GM23338 (cell line): ENCODE data around the gene ZNF429. TPM values are rescaled to one million over a fixed set of nuclear protein-coding genes. Genes with fewer than 3 reads are reported as not detected.

Experiments
- ATAC-seq: fragments of 200-7000 bp; cut with Tn5 transposase; 3 replicates; pipeline ENCODE4 v1.9.1; 2020
- DNase-seq: peaks from one replicate; pipeline ENCODE4 v3.0.0-alpha.2; 2015; ENCODE audit warnings: low spot score
- H2AFZ ChIP-seq: fragments of 200-600 bp; sonication (generic); 2 replicates; pipeline ENCODE4 v1.8.0; 2016; ENCODE audit warnings: antibody characterized with exemption, mild to moderate bottlenecking, moderate library complexity
- H3F3A ChIP-seq: fragments of 200-600 bp; sonication (generic); replicated peaks from 2 replicates; pipeline ENCODE4 v1.8.0; 2017; ENCODE audit warnings: antibody characterized with exemption, mixed run types, low read depth
- H3K27ac ChIP-seq: fragments of 200-600 bp; sonication (generic); 2 replicates; pipeline ENCODE4 v1.6.1; 2016; ENCODE audit warnings: low read depth
- H3K27me3 ChIP-seq: fragments of 200-600 bp; sonication (generic); 2 replicates; pipeline ENCODE4 v1.8.0; 2016; ENCODE audit warnings: mild to moderate bottlenecking, mixed run types, moderate library complexity; ENCODE audit not compliant: insufficient read depth
- H3K36me3 ChIP-seq: fragments of 200-600 bp; sonication (generic); 2 replicates; pipeline ENCODE4 v1.8.0; 2016; ENCODE audit warnings: mild to moderate bottlenecking; ENCODE audit not compliant: insufficient read depth
- H3K4me1 ChIP-seq: fragments of 200-600 bp; sonication (generic); 2 replicates; pipeline ENCODE4 v1.8.0; 2016; ENCODE audit warnings: mild to moderate bottlenecking, moderate library complexity; ENCODE audit not compliant: insufficient read depth
- H3K4me2 ChIP-seq: fragments of 200-600 bp; sonication (generic); 2 replicates; pipeline ENCODE4 v1.7.1; 2017; ENCODE audit warnings: mixed run types
- H3K4me3 ChIP-seq: fragments of 200-600 bp; sonication (generic); 2 replicates; pipeline ENCODE4 v1.6.1; 2016; ENCODE audit warnings: mixed run types
- H3K79me2 ChIP-seq: fragments of 200-600 bp; sonication (generic); replicated peaks from 2 replicates; pipeline ENCODE4 v1.8.0; 2017; ENCODE audit warnings: mild to moderate bottlenecking; ENCODE audit not compliant: insufficient read depth
- H3K9me2 ChIP-seq: fragments of 200-600 bp; sonication (generic); 2 replicates; pipeline ENCODE4 v1.8.0; 2017; ENCODE audit not compliant: insufficient read depth
- H4K20me1 ChIP-seq: fragments of 200-600 bp; sonication (generic); replicated peaks from 2 replicates; pipeline ENCODE4 v1.8.0; 2017; ENCODE audit warnings: mild to moderate bottlenecking; ENCODE audit not compliant: insufficient read depth
- H3K27ac Mint-ChIP-seq: 2 replicates; pipeline ENCODE4 v1.8.0; 2020; ENCODE audit warnings: inconsistent platforms, mild to moderate bottlenecking, moderate library complexity, mixed read lengths
- H3K27me3 Mint-ChIP-seq: 3 replicates; pipeline ENCODE4 v1.8.0; 2022; ENCODE audit warnings: low read depth, mild to moderate bottlenecking, moderate library complexity, mixed read lengths, inconsistent platforms; ENCODE audit not compliant: insufficient read depth, poor library complexity
- H3K36me3 Mint-ChIP-seq: 3 replicates; pipeline ENCODE4 v1.8.0; 2021; ENCODE audit warnings: low read depth, mild to moderate bottlenecking, inconsistent platforms, moderate library complexity, mixed read lengths
- H3K4me1 Mint-ChIP-seq: 3 replicates; pipeline ENCODE4 v1.8.0; 2020; ENCODE audit warnings: mild to moderate bottlenecking, inconsistent platforms, mixed read lengths
- H3K4me3 Mint-ChIP-seq: 3 replicates; pipeline ENCODE4 v1.8.0; 2021; ENCODE audit warnings: moderate library complexity, mild to moderate bottlenecking, inconsistent platforms, mixed read lengths
- H3K9me3 Mint-ChIP-seq: 3 replicates; pipeline ENCODE4 v1.8.0; 2020; ENCODE audit warnings: moderate library complexity, mild to moderate bottlenecking, inconsistent platforms, mixed read lengths
- EZH2phosphoT487 ChIP-seq: fragments of 200-600 bp; sonication (generic); IDR thresholded peaks from one replicate; pipeline ENCODE4 v1.8.1; 2018; ENCODE audit warnings: antibody characterized with exemption; ENCODE audit not compliant: unreplicated experiment
- STAT1 ChIP-seq: IDR thresholded peaks from one replicate; pipeline ENCODE4 v1.6.1; 2016; ENCODE audit warnings: antibody characterized with exemption; ENCODE audit not compliant: unreplicated experiment
- polyA plus RNA-seq: library from polyadenylated mRNA; unstranded; fragments of >200 nt; fragmentation: Nextera tagmentation; extraction: Ambion mirVana; gene quantifications from 2 replicates; pipeline ENCODE4 v1.2.1, GENCODE V29; 2016
- total RNA-seq: library from RNA; depleted of rRNA; stranded (reverse); fragments of >200 nt; shearing (Covaris generic); gene quantifications from 2 replicates; pipeline ENCODE4 v1.2.3, GENCODE V29; 2014
- TF ChIP-seq, protein P1 (sequence below): fragments of 250-450 bp; sonication (Bioruptor Pico); IDR thresholded peaks from 2 replicates; pipeline ENCODE4 v1.5.0; 2020; ENCODE audit warnings: mild to moderate bottlenecking, moderate library complexity
- TF ChIP-seq, protein P2 (sequence below): IDR thresholded peaks from 2 replicates; pipeline ENCODE4 v1.6.1; 2016; ENCODE audit warnings: antibody characterized with exemption
- TF ChIP-seq, protein P3 (sequence below): IDR thresholded peaks from one replicate; pipeline ENCODE4 v1.6.1; 2018; ENCODE audit warnings: antibody characterized with exemption; ENCODE audit not compliant: unreplicated experiment

ZNF429 gene
- total and polyA plus RNA-seq, 2 experiments from 2014 or later: 13.4 to 18.9 TPM

DNA sequence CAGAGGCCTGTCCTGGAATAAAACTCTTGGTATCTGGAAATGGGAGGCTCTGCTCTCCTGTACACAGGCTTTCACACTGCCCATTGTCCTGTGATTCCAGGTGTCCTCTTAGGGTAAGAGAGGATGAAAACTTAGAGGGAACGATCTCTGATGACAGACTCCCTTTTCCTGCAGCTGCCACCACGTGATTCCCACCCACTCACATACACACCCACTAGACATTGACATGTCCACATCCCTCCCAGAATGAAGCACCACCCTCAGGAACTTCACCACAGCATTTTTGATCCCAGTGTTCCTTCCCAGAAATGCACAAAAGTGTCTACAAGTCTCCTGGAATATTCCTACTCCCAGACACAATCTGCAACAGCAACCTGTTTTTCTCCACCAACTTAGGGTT is 8.2 kb downstream of the ZNF429 start (continued):
- TF ChIP-seq, protein P1, sequence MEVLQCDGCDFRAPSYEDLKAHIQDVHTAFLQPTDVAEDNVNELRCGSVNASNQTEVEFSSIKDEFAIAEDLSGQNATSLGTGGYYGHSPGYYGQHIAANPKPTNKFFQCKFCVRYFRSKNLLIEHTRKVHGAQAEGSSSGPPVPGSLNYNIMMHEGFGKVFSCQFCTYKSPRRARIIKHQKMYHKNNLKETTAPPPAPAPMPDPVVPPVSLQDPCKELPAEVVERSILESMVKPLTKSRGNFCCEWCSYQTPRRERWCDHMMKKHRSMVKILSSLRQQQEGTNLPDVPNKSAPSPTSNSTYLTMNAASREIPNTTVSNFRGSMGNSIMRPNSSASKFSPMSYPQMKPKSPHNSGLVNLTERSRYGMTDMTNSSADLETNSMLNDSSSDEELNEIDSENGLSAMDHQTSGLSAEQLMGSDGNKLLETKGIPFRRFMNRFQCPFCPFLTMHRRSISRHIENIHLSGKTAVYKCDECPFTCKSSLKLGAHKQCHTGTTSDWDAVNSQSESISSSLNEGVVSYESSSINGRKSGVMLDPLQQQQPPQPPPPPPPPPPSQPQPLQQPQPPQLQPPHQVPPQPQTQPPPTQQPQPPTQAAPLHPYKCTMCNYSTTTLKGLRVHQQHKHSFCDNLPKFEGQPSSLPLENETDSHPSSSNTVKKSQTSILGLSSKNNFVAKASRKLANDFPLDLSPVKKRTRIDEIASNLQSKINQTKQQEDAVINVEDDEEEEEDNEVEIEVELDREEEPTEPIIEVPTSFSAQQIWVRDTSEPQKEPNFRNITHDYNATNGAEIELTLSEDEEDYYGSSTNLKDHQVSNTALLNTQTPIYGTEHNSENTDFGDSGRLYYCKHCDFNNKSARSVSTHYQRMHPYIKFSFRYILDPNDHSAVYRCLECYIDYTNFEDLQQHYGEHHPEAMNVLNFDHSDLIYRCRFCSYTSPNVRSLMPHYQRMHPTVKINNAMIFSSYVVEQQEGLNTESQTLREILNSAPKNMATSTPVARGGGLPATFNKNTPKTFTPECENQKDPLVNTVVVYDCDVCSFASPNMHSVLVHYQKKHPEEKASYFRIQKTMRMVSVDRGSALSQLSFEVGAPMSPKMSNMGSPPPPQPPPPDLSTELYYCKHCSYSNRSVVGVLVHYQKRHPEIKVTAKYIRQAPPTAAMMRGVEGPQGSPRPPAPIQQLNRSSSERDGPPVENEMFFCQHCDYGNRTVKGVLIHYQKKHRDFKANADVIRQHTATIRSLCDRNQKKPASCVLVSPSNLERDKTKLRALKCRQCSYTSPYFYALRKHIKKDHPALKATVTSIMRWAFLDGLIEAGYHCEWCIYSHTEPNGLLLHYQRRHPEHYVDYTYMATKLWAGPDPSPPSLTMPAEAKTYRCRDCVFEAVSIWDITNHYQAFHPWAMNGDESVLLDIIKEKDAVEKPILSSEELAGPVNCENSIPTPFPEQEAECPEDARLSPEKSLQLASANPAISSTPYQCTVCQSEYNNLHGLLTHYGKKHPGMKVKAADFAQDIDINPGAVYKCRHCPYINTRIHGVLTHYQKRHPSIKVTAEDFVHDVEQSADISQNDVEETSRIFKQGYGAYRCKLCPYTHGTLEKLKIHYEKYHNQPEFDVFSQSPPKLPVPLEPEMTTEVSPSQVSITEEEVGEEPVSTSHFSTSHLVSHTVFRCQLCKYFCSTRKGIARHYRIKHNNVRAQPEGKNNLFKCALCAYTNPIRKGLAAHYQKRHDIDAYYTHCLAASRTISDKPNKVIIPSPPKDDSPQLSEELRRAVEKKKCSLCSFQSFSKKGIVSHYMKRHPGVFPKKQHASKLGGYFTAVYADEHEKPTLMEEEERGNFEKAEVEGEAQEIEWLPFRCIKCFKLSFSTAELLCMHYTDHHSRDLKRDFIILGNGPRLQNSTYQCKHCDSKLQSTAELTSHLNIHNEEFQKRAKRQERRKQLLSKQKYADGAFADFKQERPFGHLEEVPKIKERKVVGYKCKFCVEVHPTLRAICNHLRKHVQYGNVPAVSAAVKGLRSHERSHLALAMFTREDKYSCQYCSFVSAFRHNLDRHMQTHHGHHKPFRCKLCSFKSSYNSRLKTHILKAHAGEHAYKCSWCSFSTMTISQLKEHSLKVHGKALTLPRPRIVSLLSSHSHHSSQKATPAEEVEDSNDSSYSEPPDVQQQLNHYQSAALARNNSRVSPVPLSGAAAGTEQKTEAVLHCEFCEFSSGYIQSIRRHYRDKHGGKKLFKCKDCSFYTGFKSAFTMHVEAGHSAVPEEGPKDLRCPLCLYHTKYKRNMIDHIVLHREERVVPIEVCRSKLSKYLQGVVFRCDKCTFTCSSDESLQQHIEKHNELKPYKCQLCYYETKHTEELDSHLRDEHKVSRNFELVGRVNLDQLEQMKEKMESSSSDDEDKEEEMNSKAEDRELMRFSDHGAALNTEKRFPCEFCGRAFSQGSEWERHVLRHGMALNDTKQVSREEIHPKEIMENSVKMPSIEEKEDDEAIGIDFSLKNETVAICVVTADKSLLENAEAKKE: no peak
- TF ChIP-seq EZH2phosphoT487: no peak
- TF ChIP-seq, protein P2, sequence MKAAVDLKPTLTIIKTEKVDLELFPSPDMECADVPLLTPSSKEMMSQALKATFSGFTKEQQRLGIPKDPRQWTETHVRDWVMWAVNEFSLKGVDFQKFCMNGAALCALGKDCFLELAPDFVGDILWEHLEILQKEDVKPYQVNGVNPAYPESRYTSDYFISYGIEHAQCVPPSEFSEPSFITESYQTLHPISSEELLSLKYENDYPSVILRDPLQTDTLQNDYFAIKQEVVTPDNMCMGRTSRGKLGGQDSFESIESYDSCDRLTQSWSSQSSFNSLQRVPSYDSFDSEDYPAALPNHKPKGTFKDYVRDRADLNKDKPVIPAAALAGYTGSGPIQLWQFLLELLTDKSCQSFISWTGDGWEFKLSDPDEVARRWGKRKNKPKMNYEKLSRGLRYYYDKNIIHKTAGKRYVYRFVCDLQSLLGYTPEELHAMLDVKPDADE: no peak

DNA sequence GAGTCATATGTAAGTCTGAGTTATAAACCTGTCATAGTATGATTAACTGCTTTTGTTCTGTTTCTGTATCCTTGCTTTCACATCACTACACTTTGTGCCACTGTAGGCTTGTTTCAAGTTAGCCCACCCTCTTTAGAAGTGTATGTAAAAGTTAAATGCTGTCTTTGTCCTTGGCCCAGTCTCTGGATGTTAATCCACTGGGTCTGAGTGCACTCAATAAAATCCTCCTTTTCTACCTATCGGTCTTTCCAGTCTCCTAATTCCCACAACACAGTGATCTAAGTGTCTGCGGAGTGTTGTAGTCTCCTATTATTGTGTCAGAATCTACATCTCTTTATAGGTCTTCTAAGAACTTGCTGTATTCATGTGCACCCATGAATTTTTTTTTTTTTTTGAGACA is 14.1 kb downstream of the ZNF429 start:
- Histone ChIP-seq H2AFZ (no peak overlapping the region), H3F3A (no peaks in the 10 kb centered on the region), H3K9me2 (no peaks in the 10 kb centered on the region), H3K36me3 (peaks cover 31% of the 10 kb centered on the region), H3K79me2 (peaks cover 46% of the 10 kb centered on the region), H3K27ac (no peak overlapping the region), H3K4me3 (no peak overlapping the region), H3K4me1 (no peaks in the 10 kb centered on the region), H3K27me3 (no peaks in the 10 kb centered on the region), H3K4me2 (no peak overlapping the region), H4K20me1 (no peaks in the 10 kb centered on the region)
- no peak for ATAC-seq
- H3K4me1 Mint-ChIP-seq: no peaks in the 10 kb centered on the region
- H3K4me3 Mint-ChIP-seq: no peak overlapping the region
- peaks cover 7% of the 10 kb centered on the region for H3K27me3 Mint-ChIP-seq
- peaks cover 73% of the 10 kb centered on the region for H3K9me3 Mint-ChIP-seq
- no peak overlapping the region for H3K27ac Mint-ChIP-seq
- peaks cover 88% of the 10 kb centered on the region for H3K36me3 Mint-ChIP-seq
- DNase-seq: no peak
- TF ChIP-seq, protein P3, sequence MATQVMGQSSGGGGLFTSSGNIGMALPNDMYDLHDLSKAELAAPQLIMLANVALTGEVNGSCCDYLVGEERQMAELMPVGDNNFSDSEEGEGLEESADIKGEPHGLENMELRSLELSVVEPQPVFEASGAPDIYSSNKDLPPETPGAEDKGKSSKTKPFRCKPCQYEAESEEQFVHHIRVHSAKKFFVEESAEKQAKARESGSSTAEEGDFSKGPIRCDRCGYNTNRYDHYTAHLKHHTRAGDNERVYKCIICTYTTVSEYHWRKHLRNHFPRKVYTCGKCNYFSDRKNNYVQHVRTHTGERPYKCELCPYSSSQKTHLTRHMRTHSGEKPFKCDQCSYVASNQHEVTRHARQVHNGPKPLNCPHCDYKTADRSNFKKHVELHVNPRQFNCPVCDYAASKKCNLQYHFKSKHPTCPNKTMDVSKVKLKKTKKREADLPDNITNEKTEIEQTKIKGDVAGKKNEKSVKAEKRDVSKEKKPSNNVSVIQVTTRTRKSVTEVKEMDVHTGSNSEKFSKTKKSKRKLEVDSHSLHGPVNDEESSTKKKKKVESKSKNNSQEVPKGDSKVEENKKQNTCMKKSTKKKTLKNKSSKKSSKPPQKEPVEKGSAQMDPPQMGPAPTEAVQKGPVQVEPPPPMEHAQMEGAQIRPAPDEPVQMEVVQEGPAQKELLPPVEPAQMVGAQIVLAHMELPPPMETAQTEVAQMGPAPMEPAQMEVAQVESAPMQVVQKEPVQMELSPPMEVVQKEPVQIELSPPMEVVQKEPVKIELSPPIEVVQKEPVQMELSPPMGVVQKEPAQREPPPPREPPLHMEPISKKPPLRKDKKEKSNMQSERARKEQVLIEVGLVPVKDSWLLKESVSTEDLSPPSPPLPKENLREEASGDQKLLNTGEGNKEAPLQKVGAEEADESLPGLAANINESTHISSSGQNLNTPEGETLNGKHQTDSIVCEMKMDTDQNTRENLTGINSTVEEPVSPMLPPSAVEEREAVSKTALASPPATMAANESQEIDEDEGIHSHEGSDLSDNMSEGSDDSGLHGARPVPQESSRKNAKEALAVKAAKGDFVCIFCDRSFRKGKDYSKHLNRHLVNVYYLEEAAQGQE: no peak
- TF ChIP-seq, protein P1: no peak
- no peak for TF ChIP-seq STAT1
